ENCODE data around the gene LGALS16. TPM values are rescaled to one million over a fixed set of nuclear protein-coding genes. Genes with fewer than 3 reads are reported as not detected.

The LGALS16 gene
- total and polyA plus RNA-seq, 4 donors = 0.69 to 0.70 TPM; not detected in 2

- H3K9me3 ChIP-seq (ENCODE audit: control insufficient read depth, insufficient read depth, low read length) = no peaks in the 10 kb centered on the region
- H3K4me1 ChIP-seq (ENCODE audit: control insufficient read depth, insufficient read depth, low read length) = no peaks in the 10 kb centered on the region
- no peak for DNase-seq (ENCODE audit: low read depth in 4 of 6, low spot score in 6 of 6)
- 83% methylated on average over 3 of the region's 6 CpGs for WGBS (ENCODE audit: insufficient coverage)
- H3K27ac ChIP-seq (ENCODE audit: low read depth, low read length) = no peak overlapping the region
- H3K36me3 ChIP-seq (ENCODE audit: control insufficient read depth, insufficient read depth, low read length) = no peaks in the 10 kb centered on the region
- no peaks in the 10 kb centered on the region for H3K27me3 ChIP-seq (ENCODE audit: control insufficient read depth, insufficient read depth, low read length)
- H3K4me3 ChIP-seq (ENCODE audit: low read depth, low read length) = no peak overlapping the region
These were observed 52.9 kb downstream of the LGALS16 start for GRCh38 chr19:39708594-39708993.

GRCh38 chr19:39709026-39709872, 53.5 kb downstream of the LGALS16 start:
- Histone ChIP-seq H3K36me3 (ENCODE audit: control insufficient read depth, insufficient read depth, low read length) (no peaks in the 10 kb centered on the region), H3K27me3 (ENCODE audit: control insufficient read depth, insufficient read depth, low read length) (no peaks in the 10 kb centered on the region), H3K4me3 (ENCODE audit: low read depth, low read length) (no peak overlapping the region), H3K9me3 (ENCODE audit: control insufficient read depth, insufficient read depth, low read length) (no peaks in the 10 kb centered on the region), H3K27ac (ENCODE audit: low read depth, low read length) (no peak overlapping the region), H3K4me1 (ENCODE audit: control insufficient read depth, insufficient read depth, low read length) (no peaks in the 10 kb centered on the region)
- WGBS (ENCODE audit: insufficient coverage) = 71% methylated on average over 3 of the region's 5 CpGs
- DNase-seq (ENCODE audit: low read depth in 4 of 6, low spot score in 6 of 6) = no peak

Small RNAs within 50 kb of the gene (small RNA-seq; reads per million reads assigned to genes)
- gene AC005176.2 (ENCODE audit: low replicate concordance) = not detected
- not detected for gene RPS29P27 (ENCODE audit: low replicate concordance)
- not detected for gene RPS29P30 (ENCODE audit: low replicate concordance)

Other genes starting within 250 kb of the LGALS16 start
- 10 to 100 TPM in 1 of 2 donors, 1 to 10 TPM in 1; 9.8 to 23.7 TPM for gene ZFP36, start 249.1 kb upstream of the LGALS16 start, total RNA-seq
- gene ZFP36, start 249.1 kb upstream of the LGALS16 start, polyA plus RNA-seq (ENCODE audit: insufficient read length in 2 of 2) = 10 to 100 TPM; 20.7 to 52.8 TPM
- gene PLEKHG2, start 243.2 kb upstream of the LGALS16 start, total RNA-seq = 10 to 100 TPM; 14.2 to 36.9 TPM
- 10 to 100 TPM; 37.5 to 58.2 TPM for gene PLEKHG2, start 243.2 kb upstream of the LGALS16 start, polyA plus RNA-seq (ENCODE audit: insufficient read length in 2 of 2)
- gene RPS16, start 220.0 kb upstream of the LGALS16 start, total RNA-seq = 100 to 1,000 TPM in 1 of 2 donors, 10 to 100 TPM in 1; 32.0 to 159 TPM
- 100 to 1,000 TPM; 826 to 921 TPM for gene RPS16, start 220.0 kb upstream of the LGALS16 start, polyA plus RNA-seq (ENCODE audit: insufficient read length in 2 of 2)
- gene SUPT5H, start 210.3 kb upstream of the LGALS16 start, total RNA-seq = 10 to 100 TPM; 35.9 to 80.9 TPM
- 100 to 1,000 TPM; 143 to 158 TPM for gene SUPT5H, start 210.3 kb upstream of the LGALS16 start, polyA plus RNA-seq (ENCODE audit: insufficient read length in 2 of 2)
- 10 to 100 TPM; 48.4 to 59.5 TPM for gene TIMM50, start 175.1 kb upstream of the LGALS16 start, total RNA-seq
- 100 to 1,000 TPM in 1 of 2 donors, 10 to 100 TPM in 1; 95.5 to 118 TPM for gene TIMM50, start 175.1 kb upstream of the LGALS16 start, polyA plus RNA-seq (ENCODE audit: insufficient read length in 2 of 2)
- 10 to 100 TPM in 1 of 2 donors, 1 to 10 TPM in 1; 8.3 to 16.8 TPM for gene DLL3, start 157.0 kb upstream of the LGALS16 start, total RNA-seq
- gene DLL3, start 157.0 kb upstream of the LGALS16 start, polyA plus RNA-seq (ENCODE audit: insufficient read length in 2 of 2) = 10 to 100 TPM; 46.3 to 56.0 TPM
- 1 to 10 TPM in 1 of 2 donors, not detected in 1; 1.7 TPM for gene SELENOV, start 140.8 kb upstream of the LGALS16 start, total RNA-seq
- under 1 TPM; 0.54 to 0.77 TPM for gene SELENOV, start 140.8 kb upstream of the LGALS16 start, polyA plus RNA-seq (ENCODE audit: insufficient read length in 2 of 2)
- 10 to 100 TPM; 10.5 to 15.6 TPM for gene EID2B, start 123.1 kb upstream of the LGALS16 start, total RNA-seq
- 10 to 100 TPM; 17.6 to 20.2 TPM for gene EID2B, start 123.1 kb upstream of the LGALS16 start, polyA plus RNA-seq (ENCODE audit: insufficient read length in 2 of 2)
- gene EID2, start 115.8 kb upstream of the LGALS16 start, total RNA-seq = 10 to 100 TPM; 15.8 to 17.1 TPM
- gene EID2, start 115.8 kb upstream of the LGALS16 start, polyA plus RNA-seq (ENCODE audit: insufficient read length in 2 of 2) = 10 to 100 TPM; 38.8 to 42.0 TPM
- under 1 TPM in 1 of 2 donors, not detected in 1; 0.28 TPM for gene LGALS13, start 53.4 kb upstream of the LGALS16 start, total RNA-seq
- gene LGALS13, start 53.4 kb upstream of the LGALS16 start, polyA plus RNA-seq (ENCODE audit: insufficient read length in 2 of 2) = under 1 TPM in 1 of 2 donors, not detected in 1; 0.65 TPM
- gene LGALS14, start 48.6 kb downstream of the LGALS16 start, total RNA-seq = under 1 TPM in 1 of 2 donors, not detected in 1; 0.28 TPM
- gene LGALS14, start 48.6 kb downstream of the LGALS16 start, polyA plus RNA-seq (ENCODE audit: insufficient read length in 2 of 2) = under 1 TPM; 0.35 to 0.57 TPM
- gene CLC, start 82.1 kb downstream of the LGALS16 start, total RNA-seq = 1 to 10 TPM; 1.2 to 8.4 TPM
- under 1 TPM; 0.51 to 0.82 TPM for gene CLC, start 82.1 kb downstream of the LGALS16 start, polyA plus RNA-seq (ENCODE audit: insufficient read length in 2 of 2)
- not detected for gene LEUTX, start 122.9 kb downstream of the LGALS16 start, total RNA-seq
- not detected for gene LEUTX, start 122.9 kb downstream of the LGALS16 start, polyA plus RNA-seq (ENCODE audit: insufficient read length in 2 of 2)
- gene DYRK1B, start 178.2 kb downstream of the LGALS16 start, total RNA-seq = 10 to 100 TPM; 12.6 to 16.6 TPM
- 10 to 100 TPM; 32.9 to 38.4 TPM for gene DYRK1B, start 178.2 kb downstream of the LGALS16 start, polyA plus RNA-seq (ENCODE audit: insufficient read length in 2 of 2)
- gene FBL, start 190.5 kb downstream of the LGALS16 start, total RNA-seq = 100 to 1,000 TPM in 1 of 2 donors, 10 to 100 TPM in 1; 98.0 to 141 TPM
- gene FBL, start 190.5 kb downstream of the LGALS16 start, polyA plus RNA-seq (ENCODE audit: insufficient read length in 2 of 2) = 100 to 1,000 TPM; 122 to 148 TPM